ENCODE results near the gene CABCOCO1.

GRCh38 chr10:61642676-61643075, 20.1 kb upstream of the CABCOCO1 start:
- TF ChIP-seq GATA3 (IDR thresholded peaks at IDR 0.05; ENCODE audit: low read depth, low read length) = no peak
- TF ChIP-seq GATA2 (IDR thresholded peaks at IDR 0.05; ENCODE audit: low read depth, low read length) = no peak

All from SH-SY5Y (cell line).